ENCODE results near the gene PCSK1. TPM values are rescaled to one million over a fixed set of nuclear protein-coding genes. Genes with fewer than 3 reads are reported as not detected.

The PCSK1 gene
- total and polyA plus RNA-seq, 2 experiments from 2014 or later, result 0.86 to 1.2 TPM

DNA sequence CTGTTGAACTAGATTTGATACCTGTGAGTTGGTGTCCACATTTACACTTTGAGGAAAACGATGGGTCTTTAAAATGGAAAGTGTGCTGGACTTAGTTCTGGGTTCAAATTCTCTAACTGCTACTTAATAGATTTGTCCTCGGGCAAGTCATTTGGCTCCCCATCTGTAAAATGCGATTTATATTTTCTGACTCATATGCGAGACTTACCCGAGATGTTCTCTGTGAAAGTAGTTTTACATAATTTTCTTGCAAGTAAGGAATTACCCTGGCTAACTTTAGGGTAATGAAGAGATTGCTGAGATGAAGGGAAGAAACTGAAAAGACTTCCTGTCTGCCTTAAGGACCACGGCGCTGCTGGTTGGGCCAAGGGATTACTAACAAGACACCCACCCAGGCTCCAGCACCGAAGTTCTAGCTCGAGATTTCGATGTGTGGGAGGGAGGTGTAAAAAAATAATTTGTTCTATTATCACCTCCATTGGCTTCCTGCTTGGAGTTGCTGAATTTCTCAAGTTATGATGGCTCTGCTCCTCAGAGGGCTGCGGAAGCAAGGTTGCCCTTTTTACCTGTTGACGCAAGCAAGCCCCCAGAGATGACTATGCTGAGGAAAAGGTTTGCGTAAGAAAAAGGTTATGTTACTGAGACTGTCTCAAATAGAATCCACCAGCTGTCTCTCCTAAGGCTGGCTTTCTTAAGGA, 24.1 kb downstream of the PCSK1 start:
- no peak for TF ChIP-seq EZH2 (IDR thresholded peaks at IDR 0.05; ENCODE audit: insufficient read depth, poor library complexity, severe bottlenecking)
- no peak for TF ChIP-seq EZH2phosphoT487 (IDR thresholded peaks at IDR 0.05; ENCODE audit: insufficient read depth, low read depth)
- no peak overlapping the region for H2AFZ ChIP-seq
- H3K9me3 ChIP-seq (ENCODE audit: low read depth), result no peaks in the 10 kb centered on the region
- no peak overlapping the region for H3K9ac ChIP-seq
- H3F3A ChIP-seq (ENCODE audit: insufficient read depth), result peaks cover 22% of the 10 kb centered on the region
- H3K4me2 ChIP-seq (ENCODE audit: unreplicated experiment), result no peak overlapping the region
- WGBS, 2 experiments (ENCODE audit: low coverage in 1 of 2, low lambda C conversion rate in 2 of 2, missing lambda C conversion rate in 2 of 2), result 83 to 85% methylated on average over 13 of the region's 13 CpGs
- no peaks in the 10 kb centered on the region for H3K9me2 ChIP-seq (ENCODE audit: insufficient read depth)
- in situ Hi-C loops (cut with MboI), result no loop called here
- peaks cover 12% of the 10 kb centered on the region for H3K4me1 ChIP-seq (ENCODE audit: insufficient read depth)
- no peaks in the 10 kb centered on the region for H3K79me2 ChIP-seq (ENCODE audit: insufficient read depth)
- H3K4me3 ChIP-seq, result no peak overlapping the region
- peak overlapping the region; percentile 54; the same call in 1 of the 2 replicates for H3K27ac ChIP-seq
- no peaks in the 10 kb centered on the region for H3K27me3 ChIP-seq (replicated peaks; ENCODE audit: insufficient read depth)
- H3K36me3 ChIP-seq (ENCODE audit: low read depth), result no peaks in the 10 kb centered on the region
- H4K20me1 ChIP-seq (ENCODE audit: insufficient read depth), result no peaks in the 10 kb centered on the region
- peak; percentile 3 for DNase-seq

DNA sequence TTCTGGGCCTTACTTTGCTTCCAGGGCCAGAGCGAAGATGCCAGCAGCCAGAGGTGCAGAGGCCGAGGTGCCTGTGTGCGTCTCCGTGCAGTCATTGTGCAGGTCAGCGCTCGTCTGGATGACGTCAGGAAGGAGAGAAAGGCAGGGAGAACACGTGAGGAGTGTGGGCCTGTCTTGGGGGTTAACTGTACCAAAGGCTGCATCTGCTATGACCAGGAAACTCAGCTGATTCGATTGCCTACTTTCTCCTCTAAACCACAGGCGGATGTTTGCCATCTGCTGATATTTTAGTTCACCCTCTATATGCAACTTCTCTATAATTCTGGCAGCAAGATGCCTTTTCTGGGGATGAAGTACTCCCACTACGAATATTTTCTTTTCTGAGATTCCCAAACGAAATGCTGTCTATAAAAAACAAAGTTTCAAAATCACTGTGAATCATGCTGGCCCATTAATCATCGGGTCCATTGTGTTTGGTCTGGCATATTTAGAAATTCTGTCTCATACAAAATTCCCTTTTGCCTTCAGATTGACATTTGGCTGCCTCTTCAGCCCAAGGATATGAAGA, 24.8 kb downstream of the PCSK1 start:
- Histone ChIP-seq H4K20me1 (ENCODE audit: insufficient read depth) (no peaks in the 10 kb centered on the region), H3K4me2 (ENCODE audit: unreplicated experiment) (peak overlapping the region; percentile 24), H3K79me2 (ENCODE audit: insufficient read depth) (no peaks in the 10 kb centered on the region), H3K9me3 (ENCODE audit: low read depth) (no peaks in the 10 kb centered on the region), H3K9ac (no peak overlapping the region), H3K4me3 (0 out of 2 replicates have a peak overlapping the region, but pooled peaks have one; percentile 8), H2AFZ (0 out of 2 replicates have a peak overlapping the region, but pooled peaks have one; percentile 5), H3K4me1 (ENCODE audit: insufficient read depth) (peaks cover 12% of the 10 kb centered on the region), H3K27ac (peak overlapping the region; percentile 54), H3K9me2 (ENCODE audit: insufficient read depth) (no peaks in the 10 kb centered on the region), H3K27me3 (replicated peaks; ENCODE audit: insufficient read depth) (no peaks in the 10 kb centered on the region), H3K36me3 (ENCODE audit: low read depth) (no peaks in the 10 kb centered on the region), H3F3A (ENCODE audit: insufficient read depth) (peaks cover 22% of the 10 kb centered on the region)
- in situ Hi-C loops (cut with MboI), result no loop called here
- peak; percentile 71 for DNase-seq
- TF ChIP-seq EZH2phosphoT487 (IDR thresholded peaks at IDR 0.05; ENCODE audit: insufficient read depth, low read depth) (no peak), EZH2 (IDR thresholded peaks at IDR 0.05; ENCODE audit: insufficient read depth, poor library complexity, severe bottlenecking) (no peak)
- 20% methylated on average over 13 of the region's 13 CpGs for WGBS, 2 experiments (ENCODE audit: low coverage in 1 of 2, low lambda C conversion rate in 2 of 2, missing lambda C conversion rate in 2 of 2)

DNA sequence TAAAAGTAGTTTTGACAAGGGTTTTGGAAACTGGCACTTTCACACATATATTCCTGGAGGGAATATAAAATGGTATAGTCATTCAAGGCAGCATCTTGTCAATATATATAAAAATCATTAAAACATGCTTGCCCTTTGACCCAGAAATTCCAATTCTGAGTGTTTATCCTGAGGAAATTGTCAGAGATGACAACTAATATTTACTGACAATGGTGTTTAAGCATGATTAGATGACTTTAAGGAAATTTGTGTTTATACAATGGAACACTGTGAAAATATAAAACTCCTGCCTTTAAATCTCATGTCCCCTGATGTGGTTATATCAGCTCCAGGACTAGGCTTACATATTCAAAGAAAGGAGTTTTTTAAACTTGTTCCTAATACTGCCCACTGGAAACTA, 25.6 kb downstream of the PCSK1 start:
- Histone ChIP-seq H3K4me2 (ENCODE audit: unreplicated experiment) (no peak overlapping the region), H3K4me1 (ENCODE audit: insufficient read depth) (peaks cover 12% of the 10 kb centered on the region), H3K9me3 (ENCODE audit: low read depth) (no peaks in the 10 kb centered on the region), H3K4me3 (no peak overlapping the region), H3K36me3 (ENCODE audit: low read depth) (no peaks in the 10 kb centered on the region), H3K27ac (peak overlapping the region; percentile 54; the same call in 1 of the 2 replicates), H2AFZ (no peak overlapping the region), H3F3A (ENCODE audit: insufficient read depth) (peaks cover 22% of the 10 kb centered on the region), H3K9me2 (ENCODE audit: insufficient read depth) (no peaks in the 10 kb centered on the region), H3K27me3 (replicated peaks; ENCODE audit: insufficient read depth) (no peaks in the 10 kb centered on the region), H4K20me1 (ENCODE audit: insufficient read depth) (no peaks in the 10 kb centered on the region), H3K9ac (no peak overlapping the region), H3K79me2 (ENCODE audit: insufficient read depth) (no peaks in the 10 kb centered on the region)
- DNase-seq, result no peak
- in situ Hi-C loops (cut with MboI), result no loop called here
- TF ChIP-seq EZH2phosphoT487 (IDR thresholded peaks at IDR 0.05; ENCODE audit: insufficient read depth, low read depth), result no peak

DNA sequence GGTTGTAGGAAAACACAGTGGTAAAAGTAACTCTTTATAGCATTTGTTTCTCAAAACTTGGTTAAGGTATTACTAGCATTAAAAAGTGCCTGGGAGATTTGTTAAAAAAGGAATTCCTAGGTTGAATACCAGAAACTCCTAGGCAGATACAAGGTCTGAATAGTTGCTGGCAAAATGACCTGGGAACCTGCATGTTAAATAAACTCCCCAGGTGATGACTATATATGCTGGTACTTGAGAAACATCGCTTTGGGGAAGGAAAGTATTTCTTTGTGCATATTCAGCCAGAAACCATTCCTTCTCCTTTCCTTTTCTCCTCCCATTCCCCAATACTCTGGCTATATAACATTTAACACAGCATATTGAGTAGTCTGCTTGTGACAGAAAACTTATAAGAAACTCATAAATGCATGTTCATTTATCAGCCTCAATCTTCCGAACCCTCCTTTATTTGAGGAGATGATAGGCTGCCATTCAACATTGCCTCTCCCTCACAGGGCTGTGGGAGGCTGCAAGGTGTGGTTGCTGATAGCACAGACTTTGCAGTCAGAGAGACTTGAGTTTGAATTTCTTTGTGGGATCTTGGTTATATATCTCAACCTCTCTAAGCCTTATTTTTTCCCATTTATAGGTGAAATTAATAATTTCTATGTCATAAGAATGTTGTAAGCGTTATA, 28.7 kb downstream of the PCSK1 start:
- DNase-seq, result no peak
- H3K36me3 ChIP-seq (ENCODE audit: low read depth), result no peaks in the 10 kb centered on the region
- TF ChIP-seq EZH2 (IDR thresholded peaks at IDR 0.05; ENCODE audit: insufficient read depth, poor library complexity, severe bottlenecking), result no peak
- no peak for TF ChIP-seq EZH2phosphoT487 (IDR thresholded peaks at IDR 0.05; ENCODE audit: insufficient read depth, low read depth)
- no peaks in the 10 kb centered on the region for H4K20me1 ChIP-seq (ENCODE audit: insufficient read depth)
- peaks cover 12% of the 10 kb centered on the region for H3K4me1 ChIP-seq (ENCODE audit: insufficient read depth)
- H3K27me3 ChIP-seq (replicated peaks; ENCODE audit: insufficient read depth), result no peaks in the 10 kb centered on the region
- in situ Hi-C loops (cut with MboI), result no loop called here
- H3K4me2 ChIP-seq (ENCODE audit: unreplicated experiment), result no peak overlapping the region
- H3K9me3 ChIP-seq (ENCODE audit: low read depth), result no peaks in the 10 kb centered on the region
- H3K79me2 ChIP-seq (ENCODE audit: insufficient read depth), result no peaks in the 10 kb centered on the region
- H2AFZ ChIP-seq, result no peak overlapping the region
- peaks cover 22% of the 10 kb centered on the region for H3F3A ChIP-seq (ENCODE audit: insufficient read depth)
- no peaks in the 10 kb centered on the region for H3K9me2 ChIP-seq (ENCODE audit: insufficient read depth)
- 68 to 79% methylated on average over 3 of the region's 3 CpGs for WGBS, 2 experiments (ENCODE audit: low coverage in 1 of 2, low lambda C conversion rate in 2 of 2, missing lambda C conversion rate in 2 of 2)
- no peak overlapping the region for H3K9ac ChIP-seq
- H3K4me3 ChIP-seq, result no peak overlapping the region
- H3K27ac ChIP-seq, result no peak overlapping the region

Data from GM23248 (cell line).